NK-92 (cell line): ENCODE results near the gene BYSL.

Experiments
- DNase-seq: peaks from one replicate; lab custom pipeline; 2025; ENCODE audit not compliant: unreplicated experiment; lab: John Stamatoyannopoulos, UW

Gene BYSL

GRCh38 chr6:41914869-41915530 is 6.3 kb upstream of the BYSL start:
- DNase-seq, result no peak

GRCh38 chr6:41917528-41917927 is 3.8 kb upstream of the BYSL start:
- no peak for DNase-seq

DNA sequence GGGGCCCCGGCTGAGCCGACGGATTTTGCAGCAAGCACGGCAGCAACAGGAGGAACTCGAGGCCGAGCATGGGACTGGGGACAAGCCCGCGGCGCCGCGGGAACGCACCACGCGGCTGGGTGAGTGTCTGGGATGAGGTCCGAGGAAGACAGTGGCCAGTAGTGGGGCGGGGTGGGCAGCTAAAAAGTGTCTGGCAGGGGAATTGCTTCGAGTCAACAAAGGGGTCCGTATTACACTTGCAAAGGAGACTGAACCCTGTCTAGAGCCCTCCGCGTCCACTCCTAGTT is 356 bp downstream of the BYSL start:
- no peak for DNase-seq

DNA sequence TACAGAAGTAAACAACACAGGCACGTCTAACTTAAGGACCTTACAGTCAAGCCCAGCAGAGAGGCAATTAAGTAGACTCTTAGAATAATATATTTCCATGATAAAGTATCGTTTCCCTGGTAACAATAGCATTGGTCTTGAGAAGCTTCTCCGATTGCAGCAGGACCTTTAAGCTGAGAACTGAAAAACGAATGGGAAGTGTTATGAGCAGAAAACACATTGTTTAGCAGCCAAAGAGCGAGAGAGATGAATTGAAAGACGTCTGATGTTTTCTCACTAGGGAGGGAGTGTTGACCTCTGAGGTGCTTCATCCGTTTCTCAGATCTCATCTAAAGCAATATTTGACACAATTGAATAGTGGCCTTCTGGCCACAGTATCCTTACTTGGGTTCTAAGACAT is 855 bp downstream of the BYSL start:
- no peak for DNase-seq

DNA sequence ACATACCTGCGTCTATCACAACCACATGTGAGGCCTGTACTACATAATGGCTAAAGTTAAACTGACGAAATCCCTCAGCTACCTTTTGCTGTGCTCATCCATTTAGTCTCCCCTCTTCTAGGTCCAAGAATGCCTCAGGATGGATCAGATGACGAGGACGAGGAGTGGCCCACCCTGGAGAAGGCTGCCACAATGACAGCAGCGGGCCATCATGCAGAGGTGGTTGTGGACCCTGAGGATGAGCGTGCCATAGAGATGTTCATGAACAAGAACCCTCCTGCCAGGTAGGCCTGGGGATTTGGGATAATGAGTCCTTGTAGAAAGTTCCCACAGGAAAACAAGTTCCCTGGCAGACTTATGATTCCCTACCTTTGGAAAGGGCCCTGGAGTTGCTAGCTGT is 6.0 kb downstream of the BYSL start:
- DNase-seq, result no peak

- no peak for DNase-seq
Observed at GRCh38 chr6:41929924-41930323, 8.6 kb downstream of the BYSL start.

DNA sequence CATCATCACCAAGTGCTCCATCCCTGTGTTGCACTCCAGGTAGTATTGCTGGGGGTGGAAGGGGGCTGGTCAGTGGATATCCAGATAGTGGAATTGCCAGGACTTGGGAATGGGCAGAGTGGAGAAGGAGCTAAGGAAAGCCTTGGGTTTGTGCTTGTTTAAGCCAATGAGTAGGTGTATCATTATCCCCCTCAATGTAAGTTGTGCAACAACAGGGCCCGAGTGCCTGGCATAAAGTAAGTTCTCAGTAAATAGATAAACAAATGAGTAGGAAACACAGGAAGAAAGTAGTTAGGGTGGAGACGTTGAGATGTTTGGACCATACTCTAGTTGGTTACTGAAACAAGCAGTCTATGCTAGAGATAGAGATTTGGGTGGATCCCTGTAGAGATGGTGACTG is 10.5 kb downstream of the BYSL start:
- no peak for DNase-seq

GRCh38 chr6:41932378-41932777 is 11.1 kb downstream of the BYSL start:
- no peak for DNase-seq

- no peak for DNase-seq
Observed at GRCh38 chr6:41934278-41935192, 13.2 kb downstream of the BYSL start.

DNA sequence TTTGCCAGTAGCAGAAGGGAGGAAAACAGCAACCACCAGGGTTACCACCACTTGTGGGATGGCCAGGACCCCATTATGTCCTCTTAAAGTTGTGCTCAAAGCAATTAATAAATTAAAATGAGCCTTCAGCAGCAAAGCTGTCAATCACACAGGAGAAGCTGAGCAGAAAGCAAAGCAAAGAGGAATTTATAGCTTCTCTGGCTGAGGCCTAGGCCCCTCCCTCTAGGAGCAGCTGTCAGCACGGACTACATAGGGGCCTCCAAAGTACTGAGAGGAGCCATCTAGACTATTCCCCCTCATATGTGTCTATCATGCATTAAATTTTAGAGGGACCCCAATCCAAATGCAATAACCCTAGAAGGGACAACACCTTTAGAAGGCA is 13.9 kb downstream of the BYSL start:
- no peak for DNase-seq

DNA sequence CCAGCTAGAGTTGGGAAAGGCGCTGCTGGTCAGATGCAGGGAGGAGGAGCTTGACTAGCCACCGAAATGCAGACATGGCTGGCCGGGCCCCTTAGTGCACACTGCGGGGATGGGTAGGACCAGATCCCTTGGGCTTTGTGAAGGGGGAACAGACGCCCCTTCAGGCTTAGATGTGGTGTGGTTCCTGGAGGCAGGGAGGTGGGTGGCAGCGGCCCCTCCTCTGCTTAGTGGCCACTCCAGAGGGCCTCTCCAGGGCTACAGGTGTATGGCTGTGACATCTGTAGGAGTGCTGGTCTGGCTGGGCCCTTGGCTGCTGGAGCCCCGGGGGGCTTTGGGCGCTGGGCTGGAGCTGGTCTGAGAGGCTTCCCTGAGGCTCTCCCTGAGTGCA is 14.4 kb downstream of the BYSL start:
- DNase-seq, result no peak

DNA sequence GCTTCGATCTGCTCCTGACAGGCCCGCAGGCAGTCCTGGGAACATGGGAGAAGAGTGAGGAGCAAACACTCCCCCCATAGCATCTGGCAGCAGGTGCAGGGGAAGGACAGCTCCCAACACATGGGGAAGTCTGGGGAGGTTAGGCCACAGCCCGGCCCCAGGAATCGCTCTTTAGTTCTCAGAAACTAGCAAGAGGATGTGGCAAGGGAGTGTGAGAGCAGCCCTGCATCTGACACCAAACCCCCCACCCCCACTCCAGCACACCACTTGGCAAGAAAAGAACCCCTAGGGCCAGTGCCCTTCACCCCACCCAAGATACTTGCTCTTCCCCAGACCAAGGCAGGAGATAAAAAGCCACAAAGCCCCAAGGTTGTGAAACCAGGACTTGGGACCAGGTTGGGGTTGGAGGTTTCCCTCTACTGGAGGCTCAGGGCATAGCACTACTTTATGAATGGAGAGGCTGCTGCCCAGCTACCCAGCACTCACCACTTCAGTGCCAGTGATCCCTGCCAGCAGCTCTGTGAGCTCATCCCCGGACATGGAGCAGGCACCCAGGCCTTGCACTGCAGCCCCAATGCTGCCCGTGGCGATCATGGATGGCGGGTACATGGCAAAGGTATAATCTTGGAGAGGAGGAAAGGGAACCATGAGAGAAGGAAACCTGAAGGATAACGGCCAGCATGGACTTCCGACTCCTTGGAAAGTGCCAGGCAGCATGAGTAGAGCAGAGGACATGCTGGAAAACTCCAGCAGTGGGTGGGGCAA is 15.0 kb downstream of the BYSL start:
- no peak for DNase-seq

GRCh38 chr6:41937472-41937860 is 16.2 kb downstream of the BYSL start:
- no peak for DNase-seq

- no peak for DNase-seq
Observed at GRCh38 chr6:41937861-41938574, 16.7 kb downstream of the BYSL start.

GRCh38 chr6:41938590-41939175 is 17.4 kb downstream of the BYSL start:
- no peak for DNase-seq

GRCh38 chr6:41939176-41939847 is 18.0 kb downstream of the BYSL start:
- no peak for DNase-seq

GRCh38 chr6:41939848-41940758 is 18.8 kb downstream of the BYSL start:
- no peak for DNase-seq

DNA sequence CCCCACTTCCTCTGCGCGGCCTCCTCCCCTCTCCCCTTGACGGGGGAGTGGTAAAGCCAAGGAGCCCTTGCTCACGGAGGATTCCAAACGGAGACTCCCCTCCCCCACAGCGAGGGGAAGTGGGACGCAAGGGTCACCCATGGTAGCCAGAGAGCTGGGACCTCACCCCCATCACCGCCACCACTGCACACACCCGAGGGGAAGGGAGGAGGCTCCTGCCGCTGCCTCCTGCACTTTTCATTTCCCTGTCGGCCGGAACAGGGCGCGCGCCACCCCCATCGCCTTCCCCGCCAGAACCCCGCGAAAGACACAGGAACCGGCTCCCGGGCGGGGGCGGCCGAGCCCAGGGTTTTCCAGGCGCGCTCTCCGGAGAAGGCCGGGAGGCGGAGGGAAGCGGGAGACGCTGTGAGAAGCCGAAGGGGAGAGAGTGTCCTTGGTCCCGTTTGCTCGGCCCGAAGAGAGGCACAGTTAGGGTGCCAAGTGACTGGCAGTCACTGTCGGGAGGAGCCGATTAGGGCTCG is 19.5 kb downstream of the BYSL start:
- DNase-seq, result no peak
